Aorta (tissue), 5 donors: ENCODE measurements around the gene IL1RL1. TPM values are rescaled to one million over a fixed set of nuclear protein-coding genes. Genes with fewer than 3 reads are reported as not detected.

ENCODE experiments used
- ATAC-seq: fragments of 200-7000 bp; cut with Tn5 transposase; one replicate; pipeline ENCODE4 v1.9.1; 2022; ENCODE audit warnings: moderate library complexity; ENCODE audit not compliant: low FRiP score
- DNase-seq, 2 donors: peaks; one replicate each; pipeline ENCODE4 v3.0.0-alpha.2; 2020
- H3K27ac ChIP-seq, 2 donors: one replicate each; pipeline ENCODE4 v1.5.1; 2013; ENCODE audit warnings: low read length in 2 of 2, mild to moderate bottlenecking in 2 of 2, moderate library complexity in 2 of 2, control low read depth in 1 of 2, inconsistent platforms in 1 of 2, low read depth in 1 of 2
- H3K27me3 ChIP-seq, 2 donors: one replicate each; pipeline ENCODE4 v1.6.1; 2013; ENCODE audit warnings: control low read depth in 1 of 2, low read length in 1 of 2, mild to moderate bottlenecking in 1 of 2, moderate library complexity in 1 of 2; ENCODE audit not compliant: insufficient read depth in 2 of 2, control insufficient read depth in 1 of 2
- H3K36me3 ChIP-seq, 2 donors: one replicate each; pipeline ENCODE4 v1.6.1; 2013; ENCODE audit warnings: control low read depth in 1 of 2, low read length in 1 of 2, mild to moderate bottlenecking in 1 of 2; ENCODE audit not compliant: insufficient read depth in 2 of 2, control insufficient read depth in 1 of 2
- H3K4me1 ChIP-seq, 2 donors: one replicate each; pipeline ENCODE4 v1.6.1; 2013; ENCODE audit warnings: low read length in 2 of 2, control low read depth in 1 of 2, mild to moderate bottlenecking in 1 of 2, moderate library complexity in 1 of 2; ENCODE audit not compliant: insufficient read depth in 2 of 2, control insufficient read depth in 1 of 2
- H3K4me3 ChIP-seq, 2 donors: one replicate each; pipeline ENCODE4 v1.5.1; 2013; ENCODE audit warnings: low read length in 2 of 2, control low read depth in 1 of 2, mild to moderate bottlenecking in 1 of 2
- H3K9me3 ChIP-seq: one replicate; pipeline ENCODE4 v1.6.1; 2013; ENCODE audit warnings: mild to moderate bottlenecking, low read length; ENCODE audit not compliant: control insufficient read depth
- WGBS, 2 donors: extraction: QIAGEN DNeasy Blood & Tissue Kit; methylation state at CpG; one replicate each; pipeline ENCODE4 v1.1.7; 2013; 5-methylcytosine and 5-hydroxymethylcytosine counted together
- intact Hi-C, 2 donors: fragments of 100-400 bp; cut with DNase I; formaldehyde crosslinking; loops; one replicate each; pipeline versions ENCODE4 v1.14.2 to v1.15.0; 2022
- polyA plus RNA-seq, 2 donors: library from polyadenylated mRNA; stranded (reverse); fragments of 200-250 nt; gene quantifications; one replicate each; pipeline ENCODE4 v1.2.3, GENCODE V29; 2013
- total RNA-seq, 2 donors: library from RNA; stranded (reverse); fragmentation: NEBNext Ultra II Directional; extraction: Animal tissue kit (Norgen Biotek cat#: 25700); gene quantifications; one replicate each; pipeline ENCODE4 v1.2.1, GENCODE V29; 2021
- donor health status: healthy with polysubstance abuse.
- donor health status: Bipolar disorder and iron deficiency.
- donor health status: DM: no; HTN: no; CAD: no.
- donor health status: DM: no; HTN: no; CAD: no.
- donor health status: DM: yes; HTN: yes; CAD: no.

IL1RL1 gene
- total and polyA plus RNA-seq, 4 donors = 2.5 to 8.1 (median 7.2) TPM

DNA sequence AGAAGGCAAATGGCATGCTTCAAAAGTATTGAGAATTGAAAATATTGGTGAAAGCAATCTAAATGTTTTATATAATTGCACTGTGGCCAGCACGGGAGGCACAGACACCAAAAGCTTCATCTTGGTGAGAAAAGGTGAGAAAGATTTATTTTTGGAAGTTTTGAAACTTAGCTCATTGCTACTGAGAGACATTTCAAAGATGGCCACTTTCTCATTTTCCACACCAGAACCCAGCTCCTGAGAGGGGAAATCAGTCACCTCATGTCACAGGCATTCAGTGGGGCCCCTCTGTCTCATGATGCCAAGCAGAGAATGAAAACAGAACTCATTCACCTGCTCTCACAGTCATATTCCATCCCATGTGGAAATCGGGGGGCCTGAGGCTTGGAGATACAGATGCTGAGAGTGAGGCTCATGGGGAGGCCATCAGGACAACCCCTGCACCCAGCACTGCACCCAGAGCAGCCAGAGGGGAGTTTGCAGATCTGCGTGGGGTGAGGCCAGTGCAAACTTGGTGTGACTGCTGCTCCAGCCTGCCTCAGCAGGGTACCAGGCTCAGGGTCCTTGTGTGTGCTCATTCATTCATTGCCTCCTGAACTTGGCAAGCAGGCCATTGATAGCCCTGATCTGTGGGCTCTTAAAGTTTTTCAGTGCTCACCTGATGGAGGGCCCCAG, 75.6 kb downstream of the IL1RL1 start:
- H3K4me3 ChIP-seq = no peak overlapping the region
- H3K4me1 ChIP-seq = no peaks in the 10 kb centered on the region
- DNase-seq (no peak), ATAC-seq (no peak)
- H3K36me3 ChIP-seq = no peaks in the 10 kb centered on the region
- peaks cover 3% of the 10 kb centered on the region for H3K9me3 ChIP-seq
- no peak overlapping the region for H3K27ac ChIP-seq
- intact Hi-C loops = no loop called here
- WGBS, 2 donors = 89 to 91% methylated on average over 3 of the region's 3 CpGs
- H3K27me3 ChIP-seq = no peaks in the 10 kb centered on the region

GRCh38 chr2:102387763-102388546, 76.6 kb downstream of the IL1RL1 start:
- H3K36me3 ChIP-seq = no peaks in the 10 kb centered on the region
- no peaks in the 10 kb centered on the region for H3K27me3 ChIP-seq
- intact Hi-C loops = no loop called here
- ATAC-seq (no peak), DNase-seq (no peak)
- WGBS, 2 donors = 94 to 96% methylated on average over 7 of the region's 7 CpGs
- no peak overlapping the region for H3K27ac ChIP-seq
- H3K4me3 ChIP-seq = no peak overlapping the region
- no peaks in the 10 kb centered on the region for H3K4me1 ChIP-seq
- peaks cover 3% of the 10 kb centered on the region for H3K9me3 ChIP-seq

- Histone ChIP-seq H3K4me1 (no peaks in the 10 kb centered on the region), H3K27me3 (no peaks in the 10 kb centered on the region), H3K9me3 (no peaks in the 10 kb centered on the region), H3K4me3 (no peak overlapping the region), H3K27ac (no peak overlapping the region), H3K36me3 (no peaks in the 10 kb centered on the region)
- WGBS, 2 donors = 85 to 87% methylated on average over 2 of the region's 2 CpGs
- ATAC-seq (no peak), DNase-seq (no peak)
- intact Hi-C loops = no loop called here
Measured at GRCh38 chr2:102391565-102391964, 80.2 kb downstream of the IL1RL1 start.

GRCh38 chr2:102392096-102392495, 80.7 kb downstream of the IL1RL1 start:
- Histone ChIP-seq H3K36me3 (no peaks in the 10 kb centered on the region), H3K27me3 (no peaks in the 10 kb centered on the region), H3K4me1 (no peaks in the 10 kb centered on the region), H3K9me3 (no peaks in the 10 kb centered on the region), H3K27ac (no peak overlapping the region), H3K4me3 (no peak overlapping the region)
- ATAC-seq (no peak), DNase-seq (no peak)
- 78 to 82% methylated on average over 3 of the region's 3 CpGs for WGBS, 2 donors
- intact Hi-C loops = no loop called here

- ATAC-seq (no peak), DNase-seq (no peak)
- WGBS, 2 donors = 34 to 39% methylated on average over 1 of the region's 1 CpG
- H3K27ac ChIP-seq = no peak overlapping the region
- intact Hi-C loops = no loop called here
- no peaks in the 10 kb centered on the region for H3K4me1 ChIP-seq
- no peak overlapping the region for H3K4me3 ChIP-seq
- H3K27me3 ChIP-seq = no peaks in the 10 kb centered on the region
- H3K9me3 ChIP-seq = no peaks in the 10 kb centered on the region
- H3K36me3 ChIP-seq = no peaks in the 10 kb centered on the region
Measured at GRCh38 chr2:102392942-102393341, 81.6 kb downstream of the IL1RL1 start.

- H3K4me3 ChIP-seq = no peak overlapping the region
- H3K27me3 ChIP-seq = no peaks in the 10 kb centered on the region
- intact Hi-C loops = no loop called here
- ATAC-seq (no peak), DNase-seq (no peak)
- WGBS, 2 donors = 70 to 89% methylated on average over 2 of the region's 2 CpGs
- H3K4me1 ChIP-seq = no peaks in the 10 kb centered on the region
- H3K36me3 ChIP-seq = no peaks in the 10 kb centered on the region
- H3K9me3 ChIP-seq = no peaks in the 10 kb centered on the region
- H3K27ac ChIP-seq = no peak overlapping the region
Measured at GRCh38 chr2:102396012-102396411, 84.6 kb downstream of the IL1RL1 start.

GRCh38 chr2:102397209-102397608, 85.8 kb downstream of the IL1RL1 start:
- H3K9me3 ChIP-seq = no peaks in the 10 kb centered on the region
- no peaks in the 10 kb centered on the region for H3K4me1 ChIP-seq
- intact Hi-C loops = no loop called here
- ATAC-seq (no peak), DNase-seq (no peak)
- no peak overlapping the region for H3K4me3 ChIP-seq
- H3K36me3 ChIP-seq = no peaks in the 10 kb centered on the region
- 81 to 82% methylated on average over 6 of the region's 6 CpGs for WGBS, 2 donors
- H3K27me3 ChIP-seq = no peaks in the 10 kb centered on the region
- H3K27ac ChIP-seq = no peak overlapping the region

GRCh38 chr2:102399499-102400141, 88.3 kb downstream of the IL1RL1 start:
- ATAC-seq = no peak
- H3K4me3 ChIP-seq = no peak overlapping the region
- no peak overlapping the region for H3K27ac ChIP-seq
- no peak for DNase-seq
- 82 to 84% methylated on average over 7 of the region's 7 CpGs for WGBS, 2 donors
- H3K4me1 ChIP-seq = no peaks in the 10 kb centered on the region
- intact Hi-C loops = no loop called here
- H3K27me3 ChIP-seq = no peaks in the 10 kb centered on the region
- no peaks in the 10 kb centered on the region for H3K9me3 ChIP-seq
- no peaks in the 10 kb centered on the region for H3K36me3 ChIP-seq

GRCh38 chr2:102401456-102401855, 90.1 kb downstream of the IL1RL1 start:
- DNase-seq (no peak), ATAC-seq (no peak)
- no peak overlapping the region for H3K4me3 ChIP-seq
- intact Hi-C loops = no loop called here
- H3K27ac ChIP-seq = no peak overlapping the region
- H3K9me3 ChIP-seq = no peaks in the 10 kb centered on the region
- H3K27me3 ChIP-seq = no peaks in the 10 kb centered on the region
- H3K4me1 ChIP-seq = no peaks in the 10 kb centered on the region
- no peaks in the 10 kb centered on the region for H3K36me3 ChIP-seq
